GM15510 (cell line): ENCODE data around the gene CFAP91.

Experiments
- POLR2A ChIP-seq: IDR thresholded peaks from 3 replicates; pipeline ENCODE4 v1.6.1; 2011; ENCODE audit warnings: borderline replicate concordance; ENCODE audit not compliant: insufficient read length; ENCODE audit errors: extremely low read depth

Gene CFAP91

DNA sequence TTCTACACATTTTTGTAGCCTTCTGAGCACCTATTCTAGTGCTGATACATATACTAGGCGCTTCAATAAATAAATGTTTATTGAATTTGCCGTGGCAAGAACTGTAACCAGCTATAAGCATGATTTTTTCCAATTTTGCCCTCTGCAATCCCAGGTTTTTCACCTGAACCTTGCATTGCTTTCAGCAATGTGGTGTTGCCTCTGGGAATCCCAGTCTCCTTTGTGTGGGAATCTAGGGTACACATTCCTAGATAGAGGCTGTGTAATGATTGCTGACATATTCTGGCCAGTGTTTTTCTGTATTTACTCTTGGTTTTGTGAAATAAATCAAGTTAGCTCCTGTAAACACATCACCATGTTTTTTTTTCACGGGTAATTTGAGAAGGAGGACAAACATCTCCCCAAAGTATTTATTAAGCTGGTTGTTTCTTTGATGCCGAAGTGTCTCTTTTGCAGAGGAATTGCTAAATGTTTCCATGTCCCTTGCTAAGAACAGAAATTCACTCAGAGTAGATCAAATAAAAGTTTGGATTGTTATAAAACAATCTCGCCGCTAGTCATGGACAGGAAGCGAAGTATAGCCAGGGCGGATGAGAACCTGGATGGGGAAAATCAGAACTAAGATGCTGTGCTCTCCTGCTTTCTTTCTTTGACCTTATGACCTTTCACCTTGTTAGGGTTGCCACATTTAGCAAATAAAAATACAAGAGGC is 1.2 kb downstream of the CFAP91 start:
- no peak for TF ChIP-seq POLR2A

DNA sequence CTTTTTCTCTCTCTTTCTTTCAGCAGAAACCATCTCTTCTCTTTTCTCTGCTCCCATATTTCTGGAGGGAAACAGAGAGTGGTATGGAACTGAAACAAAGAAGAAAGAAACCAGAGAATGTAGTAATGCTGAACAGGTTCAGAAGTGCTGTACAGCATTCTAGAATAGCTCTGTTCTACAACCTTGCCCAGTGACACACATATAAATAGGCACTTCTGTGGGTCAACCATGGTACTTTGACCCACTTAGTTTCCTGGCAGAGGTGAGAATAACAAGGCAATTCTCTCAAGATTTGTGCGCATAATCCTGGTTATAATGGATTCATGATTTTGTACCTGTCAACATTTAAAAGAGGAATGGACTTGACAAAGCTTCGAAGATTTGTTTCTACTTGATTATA is 12.3 kb downstream of the CFAP91 start:
- no peak for TF ChIP-seq POLR2A

DNA sequence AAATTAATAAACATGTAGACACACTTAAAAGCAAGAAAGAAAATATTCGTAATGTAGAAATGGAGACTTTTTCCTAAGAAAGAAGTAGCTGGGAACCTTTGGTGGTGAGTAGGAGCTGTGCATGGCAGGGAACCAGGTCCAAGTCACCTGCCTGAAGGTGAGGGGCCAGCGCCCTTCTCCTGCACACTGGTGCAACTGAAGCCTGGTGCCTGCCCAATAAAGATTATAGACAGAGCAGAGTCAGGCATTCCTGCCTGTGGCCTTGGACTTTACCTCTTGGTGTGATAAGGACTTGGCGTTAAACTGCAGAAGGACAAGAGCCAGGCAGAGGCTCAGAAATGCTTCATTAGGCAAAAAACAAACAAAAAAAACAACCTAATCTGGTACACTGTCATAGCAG is 14.2 kb downstream of the CFAP91 start:
- no peak for TF ChIP-seq POLR2A

DNA sequence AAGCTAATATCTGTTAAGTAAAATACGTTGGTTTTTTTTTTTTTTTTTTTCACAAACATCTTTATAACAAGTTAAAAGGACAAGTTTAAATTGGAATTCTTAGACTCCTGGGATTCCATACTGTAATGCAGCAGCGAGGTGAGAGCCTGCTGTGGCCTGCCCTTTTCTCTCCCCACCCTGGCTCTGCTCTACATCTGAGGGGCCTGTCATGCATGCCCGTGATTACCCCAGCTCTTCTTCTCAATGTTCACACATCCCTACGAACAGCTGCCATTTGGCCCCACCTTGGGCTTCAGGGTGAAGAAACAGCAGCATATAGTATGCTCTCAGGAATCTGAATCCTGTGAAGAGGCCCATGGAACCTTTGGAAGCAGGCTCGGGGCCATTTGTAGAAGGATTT is 14.7 kb downstream of the CFAP91 start:
- TF ChIP-seq POLR2A = no peak

DNA sequence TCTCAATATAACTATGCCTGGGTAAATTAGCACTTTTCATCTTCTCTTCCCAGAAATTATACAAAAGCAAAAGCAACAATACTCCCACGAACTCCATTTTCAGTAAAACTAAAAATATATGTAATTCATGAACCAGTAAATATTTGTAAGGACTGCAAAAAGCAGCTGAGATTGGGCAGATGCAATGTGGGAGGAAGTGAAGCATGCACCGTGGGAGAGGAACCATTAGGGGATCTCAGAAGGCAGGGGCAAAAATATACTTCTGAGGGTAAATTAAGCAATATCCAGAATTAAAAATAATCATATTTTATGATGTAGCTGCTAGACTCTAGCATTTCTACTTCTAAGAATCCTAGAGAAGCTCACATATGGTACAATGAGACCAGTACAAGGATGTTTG is 20.2 kb downstream of the CFAP91 start:
- no peak for TF ChIP-seq POLR2A

DNA sequence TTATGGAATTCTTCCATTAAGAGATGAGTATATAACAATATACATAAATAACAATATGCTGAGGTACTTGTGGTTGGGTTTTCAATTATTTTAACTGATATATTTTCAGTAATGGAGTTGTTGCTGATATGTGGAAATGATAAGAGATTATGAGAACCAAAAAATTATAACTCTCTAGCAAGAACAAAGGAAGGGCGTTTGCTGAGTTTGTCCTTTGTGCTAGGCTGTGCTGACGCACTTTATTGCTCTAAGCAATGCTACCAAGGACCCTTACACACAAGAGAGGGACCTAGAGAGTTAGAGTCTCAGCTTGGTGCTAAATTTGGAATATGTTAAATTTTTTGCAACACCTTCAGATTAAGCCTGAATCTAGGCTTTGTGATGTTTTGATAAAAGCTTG is 24.1 kb downstream of the CFAP91 start:
- no peak for TF ChIP-seq POLR2A

DNA sequence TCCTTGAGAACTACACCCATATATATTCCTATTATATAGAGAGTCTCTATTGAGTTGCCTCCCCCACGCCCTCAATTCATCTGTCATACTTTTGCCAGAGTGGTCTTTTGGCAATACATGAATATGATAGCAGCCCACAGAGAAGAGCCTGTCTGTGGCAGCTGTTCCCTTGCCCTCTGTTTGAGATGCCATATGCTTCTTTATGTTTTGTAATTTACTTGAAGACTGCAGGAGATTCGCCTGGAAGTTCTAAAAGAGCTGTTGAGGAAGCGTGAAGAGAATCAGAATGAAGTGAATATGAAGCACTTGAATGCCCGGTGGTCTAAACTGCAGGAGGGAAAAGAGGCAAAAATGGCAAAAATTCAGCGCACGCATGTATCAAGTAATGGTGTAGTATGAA is 27.2 kb downstream of the CFAP91 start:
- no peak for TF ChIP-seq POLR2A

DNA sequence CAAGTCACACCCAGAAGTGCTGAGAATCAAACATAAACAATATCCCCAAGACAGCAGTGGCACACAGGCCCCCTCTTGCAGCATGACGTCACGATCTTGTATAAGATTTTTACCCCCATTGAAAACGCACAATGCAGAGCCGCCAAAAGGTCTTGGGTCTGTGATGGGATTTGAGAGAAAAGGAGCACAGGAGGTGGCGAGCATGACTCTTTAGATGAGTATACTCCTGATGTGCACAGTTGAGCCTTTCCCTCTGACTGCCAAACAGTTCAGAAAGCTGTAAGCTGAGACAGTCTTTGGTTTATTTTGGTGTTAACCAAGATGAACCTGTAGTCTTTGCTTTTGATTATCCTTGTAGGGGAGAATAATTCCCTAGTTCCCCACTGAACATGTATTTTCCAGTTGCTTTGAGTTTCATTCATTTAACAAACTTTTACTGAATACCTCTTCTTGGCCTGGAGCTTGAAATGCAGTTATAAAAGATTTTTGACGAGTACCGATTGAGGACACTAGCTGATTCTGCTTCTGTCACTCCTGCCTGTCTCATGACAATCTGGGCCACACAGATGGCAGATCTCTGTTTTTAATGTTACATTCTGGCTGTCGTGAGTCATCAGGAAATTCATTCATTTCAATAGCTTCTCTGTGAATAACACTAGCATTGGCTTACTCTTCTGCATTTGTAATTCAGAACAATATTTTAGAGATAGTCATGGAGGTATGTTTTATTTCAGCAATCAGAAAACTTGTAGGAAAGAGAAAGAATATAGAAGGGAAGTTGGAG is 28.9 kb downstream of the CFAP91 start:
- no peak for TF ChIP-seq POLR2A

DNA sequence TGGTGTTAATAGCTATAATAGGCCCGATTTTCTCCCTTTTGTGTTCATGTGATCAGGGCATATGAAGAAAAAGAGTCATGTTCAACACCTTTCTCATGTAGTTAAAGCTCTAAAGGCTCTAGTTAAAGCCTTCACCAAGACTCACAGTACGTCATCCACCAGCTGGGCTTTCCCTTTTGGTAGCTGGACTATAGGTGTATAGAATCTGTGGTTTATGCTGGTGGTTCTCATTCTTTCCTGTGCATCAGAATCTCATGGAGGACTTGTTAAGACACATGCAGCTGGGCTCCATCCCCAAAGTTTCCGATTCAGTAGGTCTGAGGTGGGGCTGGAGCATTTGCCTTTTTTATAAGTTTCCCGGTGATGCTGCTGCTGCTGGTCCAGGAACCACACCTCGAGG is 31.0 kb downstream of the CFAP91 start:
- TF ChIP-seq POLR2A = no peak

DNA sequence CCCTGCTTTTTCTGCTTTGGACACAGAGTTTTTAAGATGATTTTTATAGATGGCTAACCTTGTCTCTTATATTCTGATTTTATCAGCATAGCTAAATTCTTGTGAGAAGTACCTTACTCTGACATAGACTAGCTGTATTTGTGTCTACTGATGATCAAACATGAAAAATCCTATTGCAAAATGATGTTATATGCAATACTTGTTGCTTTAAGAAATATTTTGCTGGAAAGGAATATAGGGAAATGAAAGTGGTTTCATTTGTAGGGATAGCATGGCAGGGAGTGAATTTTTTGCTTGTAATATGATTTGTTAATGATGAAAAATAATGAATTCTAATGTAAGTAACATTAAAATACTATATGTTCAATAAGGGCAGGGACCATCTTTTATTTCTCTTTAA is 35.9 kb downstream of the CFAP91 start:
- TF ChIP-seq POLR2A = no peak

DNA sequence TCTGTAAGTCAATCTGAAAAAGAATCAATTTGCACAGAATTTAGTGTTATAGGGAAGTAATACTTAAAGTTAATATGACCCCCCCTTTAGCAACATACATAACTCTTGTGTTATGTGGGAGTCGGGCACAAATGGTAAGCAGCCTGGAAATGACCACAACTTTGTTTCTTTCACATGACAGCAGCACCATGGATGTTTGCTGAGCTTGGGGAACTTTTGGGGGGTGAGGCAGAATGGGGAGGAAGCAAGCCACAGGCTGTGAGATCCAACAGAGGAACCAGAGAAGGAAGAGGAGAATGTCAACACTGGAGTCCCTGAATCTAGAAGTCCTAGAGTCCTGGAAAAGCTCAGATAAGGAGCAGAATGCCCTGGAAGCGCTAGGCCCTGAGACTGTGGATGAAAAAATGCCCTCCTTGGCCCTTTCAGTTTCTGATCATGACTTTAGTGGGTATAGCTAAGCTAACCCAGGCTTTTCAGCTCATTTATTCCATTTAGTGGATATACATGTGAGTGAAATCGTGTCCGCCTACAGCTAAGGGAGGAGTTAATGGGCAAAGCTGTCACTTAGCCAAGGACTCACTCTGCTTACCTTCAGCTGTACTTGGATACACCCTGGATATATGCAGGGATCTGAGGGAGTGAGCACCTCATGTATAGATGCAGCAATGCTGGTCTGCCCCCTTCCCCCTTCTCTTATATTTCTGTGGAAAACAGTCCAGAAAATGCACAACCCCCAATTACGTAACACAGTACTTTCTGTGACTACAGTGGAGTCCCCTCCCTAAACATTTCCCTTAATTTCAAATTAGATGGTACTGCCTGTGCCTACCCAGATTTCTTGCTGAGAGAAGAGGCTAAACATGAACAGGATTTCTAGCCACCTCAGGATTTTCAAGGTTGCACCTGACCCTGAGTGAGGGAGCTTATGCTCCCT is 39.1 kb downstream of the CFAP91 start:
- no peak for TF ChIP-seq POLR2A

DNA sequence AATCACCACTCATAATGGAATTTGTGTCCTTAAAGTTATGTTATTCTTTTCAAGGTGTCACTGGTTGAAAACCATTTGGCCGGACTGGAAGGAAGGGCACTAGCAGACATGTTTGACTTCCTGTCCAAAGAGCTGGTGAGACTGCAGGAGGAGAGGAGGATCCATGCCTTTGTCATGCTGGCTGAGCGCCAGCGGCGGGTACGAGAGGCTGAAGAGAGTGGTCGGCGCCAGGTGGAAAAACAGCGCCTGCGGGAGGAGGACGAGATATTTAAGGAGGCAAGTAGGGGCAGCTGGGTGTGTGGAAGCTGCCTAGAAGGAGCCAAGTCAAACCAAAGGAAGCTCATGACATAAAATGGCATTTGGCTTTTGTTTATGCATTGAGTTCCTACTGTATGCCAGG is 41.1 kb downstream of the CFAP91 start:
- TF ChIP-seq POLR2A = no peak

DNA sequence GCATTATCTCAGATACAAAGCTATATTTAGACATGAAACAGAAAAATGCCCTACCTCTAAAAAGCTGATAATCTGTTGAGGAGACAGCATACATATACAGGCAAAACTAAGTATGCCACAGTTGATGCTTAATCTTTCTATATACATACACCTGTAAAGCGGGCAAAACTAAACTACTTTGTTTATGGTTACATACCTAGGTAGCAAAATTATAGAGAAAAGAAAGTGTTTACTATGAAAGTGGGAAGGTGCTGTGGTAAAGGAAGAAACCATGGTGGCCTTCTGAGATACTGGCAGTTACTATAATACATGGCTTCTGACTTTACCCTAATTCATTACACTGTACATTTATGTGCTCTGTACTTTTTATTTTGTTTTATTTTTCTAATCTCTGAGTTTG is 43.1 kb downstream of the CFAP91 start:
- no peak for TF ChIP-seq POLR2A

DNA sequence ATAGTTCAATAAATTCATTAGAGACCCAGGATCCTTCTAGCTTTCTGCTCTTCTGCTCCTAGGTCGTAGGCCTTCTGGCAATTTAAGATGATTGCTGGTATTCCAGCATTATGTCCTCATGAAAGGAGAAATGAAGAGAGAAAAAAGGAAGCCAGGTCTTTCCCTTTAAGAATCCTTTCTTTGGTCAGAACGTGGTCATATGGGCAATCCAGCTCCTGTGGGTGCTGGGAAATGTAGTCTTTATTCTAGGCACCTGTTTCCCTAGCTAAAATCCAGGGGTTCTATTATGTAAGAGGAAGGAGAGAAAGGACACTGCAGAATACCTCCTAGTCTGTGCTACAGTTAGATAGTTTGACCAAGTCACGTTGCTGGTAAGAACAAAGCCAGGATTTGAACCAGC is 43.6 kb downstream of the CFAP91 start:
- TF ChIP-seq POLR2A = no peak

DNA sequence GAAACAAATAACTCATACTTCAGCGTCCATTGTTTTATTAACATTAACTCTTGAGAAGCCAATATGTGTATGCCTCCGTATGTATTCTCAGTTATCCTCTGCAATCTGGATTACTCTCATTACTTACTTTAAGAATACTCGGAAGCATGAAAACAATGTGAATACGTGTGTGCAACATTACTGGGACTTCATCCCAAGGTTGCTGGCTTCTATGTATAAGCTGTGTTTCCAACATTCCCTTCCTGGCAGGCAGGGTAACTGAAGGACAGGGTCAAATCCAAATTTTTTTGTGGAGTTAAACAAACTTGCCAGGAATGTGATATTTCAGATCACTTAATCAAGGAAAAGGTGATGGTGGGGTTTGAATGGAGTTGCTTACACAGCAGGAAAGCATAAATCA is 44.5 kb downstream of the CFAP91 start:
- TF ChIP-seq POLR2A = no peak

DNA sequence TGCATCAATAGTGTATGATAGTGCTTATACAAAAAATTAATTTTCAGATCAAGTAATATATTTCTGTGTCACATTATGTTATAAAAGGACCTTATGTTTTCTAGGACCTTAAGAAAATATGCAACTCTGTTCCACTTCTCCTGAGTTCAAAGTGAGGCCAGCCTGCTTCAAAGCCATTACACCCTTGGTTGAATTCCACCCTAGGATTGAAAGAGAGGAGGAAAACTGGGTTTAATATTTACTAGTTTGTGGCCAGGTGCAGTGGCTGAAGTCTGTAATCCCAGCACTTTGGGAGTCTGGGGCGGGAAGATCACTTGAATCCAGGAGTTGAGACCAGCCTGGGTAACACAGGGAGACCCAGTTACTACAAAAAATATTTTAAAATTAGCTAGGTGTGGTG is 46.2 kb downstream of the CFAP91 start:
- TF ChIP-seq POLR2A = no peak

DNA sequence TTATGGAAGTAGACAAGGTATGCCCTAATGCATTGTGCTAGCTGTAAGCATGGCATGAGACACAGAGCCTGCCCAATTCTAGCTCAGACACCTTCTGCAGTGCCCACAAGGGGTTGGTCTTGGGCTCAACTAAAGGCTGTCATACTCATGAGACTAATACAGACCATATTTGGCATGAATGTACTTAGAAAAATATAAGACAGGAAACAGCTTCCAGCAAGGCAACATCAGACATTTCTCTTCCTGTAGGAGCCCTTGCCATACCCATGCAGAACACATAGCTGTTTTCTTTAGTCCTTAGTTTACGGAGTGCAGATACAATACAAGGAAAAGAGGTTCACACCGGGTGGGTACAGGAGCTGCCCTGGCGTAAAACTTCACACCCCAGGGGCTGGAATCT is 48.6 kb downstream of the CFAP91 start:
- TF ChIP-seq POLR2A = no peak
